IMR-90 (cell line): ENCODE measurements around the gene CARMIL1.

ENCODE experiments used
- BHLHE40 ChIP-seq: fragments of 150-350 bp; IDR thresholded peaks from 2 replicates; pipeline ENCODE4 v1.6.1; 2016; ENCODE audit warnings: mild to moderate bottlenecking, low read depth, low read length
- CEBPB ChIP-seq: IDR thresholded peaks from 2 replicates; pipeline ENCODE4 v1.6.1; 2012; ENCODE audit warnings: low read depth, low read length, improper control_type of control experiment
- CTCF ChIP-seq: conservative IDR thresholded peaks from 2 replicates; pipeline ENCODE4 v1.5.1; 2012; ENCODE audit warnings: mild to moderate bottlenecking, low read depth, low read length, improper control_type of control experiment
- MXI1 ChIP-seq: IDR thresholded peaks from 2 replicates; pipeline ENCODE4 v1.6.1; 2012; ENCODE audit warnings: low read depth, mild to moderate bottlenecking, low read length, moderate library complexity, borderline replicate concordance
- POLR2A ChIP-seq: IDR thresholded peaks from 2 replicates; pipeline ENCODE4 v1.6.1; 2012; ENCODE audit warnings: mild to moderate bottlenecking, low read depth, low read length
- RAD21 ChIP-seq: IDR thresholded peaks from 2 replicates; pipeline ENCODE4 v1.6.1; 2012; ENCODE audit warnings: low read length, improper control_type of control experiment
- RCOR1 ChIP-seq: IDR thresholded peaks from 2 replicates; pipeline ENCODE4 v1.6.1; 2012; ENCODE audit warnings: mild to moderate bottlenecking, low read length, improper control_type of control experiment; ENCODE audit not compliant: insufficient replicate concordance
- RFX5 ChIP-seq: IDR thresholded peaks from 2 replicates; pipeline ENCODE4 v1.8.0; 2012; ENCODE audit warnings: low read depth, mild to moderate bottlenecking, low read length, moderate library complexity
- SMC3 ChIP-seq: fragments of 150-350 bp; IDR thresholded peaks from 2 replicates; pipeline ENCODE4 v1.6.1; 2016; ENCODE audit warnings: low read depth, mild to moderate bottlenecking, antibody characterized with exemption, low read length, moderate library complexity

- TF ChIP-seq CTCF (no peak), POLR2A (no peak), SMC3 (no peak), BHLHE40 (no peak), RFX5 (no peak), RCOR1 (no peak), RAD21 (no peak), CEBPB (no peak), MXI1 (no peak)
Observed at GRCh38 chr6:25489399-25489798, 210.2 kb downstream of the CARMIL1 start.
